ENCODE measurements around the gene CDH6.

DNA sequence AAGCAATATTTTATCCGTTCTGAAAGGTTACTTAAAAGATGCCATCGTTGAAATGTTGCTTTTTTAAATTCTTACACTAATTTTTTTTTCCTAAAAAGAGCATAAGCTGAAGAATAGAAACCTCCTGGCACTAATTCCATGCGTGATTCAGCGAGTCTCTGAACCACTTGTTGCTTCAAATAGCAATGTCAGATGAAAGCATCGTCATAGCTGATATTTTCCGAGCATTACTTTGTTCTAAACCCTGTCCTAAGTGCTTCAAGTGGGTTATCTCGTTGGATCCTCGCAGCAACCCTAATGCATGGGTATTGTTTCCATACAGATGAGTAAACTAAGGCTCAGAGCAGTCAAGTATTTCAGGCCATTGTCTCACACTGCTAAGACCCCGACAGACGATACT is 79.7 kb downstream of the CDH6 start:
- TF ChIP-seq POLR2AphosphoS5 (IDR thresholded peaks at IDR 0.05; ENCODE audit: low read depth) (no peak), EZH2 (IDR thresholded peaks at IDR 0.05; ENCODE audit: low read depth, unreplicated experiment) (no peak), CREB1 (CRISPR knock-in tag; IDR thresholded peaks at IDR 0.05; ENCODE audit: low read depth) (no peak), STAT1 (IDR thresholded peaks at IDR 0.05; ENCODE audit: unreplicated experiment) (no peak)
- TF ChIP-seq, protein P1, sequence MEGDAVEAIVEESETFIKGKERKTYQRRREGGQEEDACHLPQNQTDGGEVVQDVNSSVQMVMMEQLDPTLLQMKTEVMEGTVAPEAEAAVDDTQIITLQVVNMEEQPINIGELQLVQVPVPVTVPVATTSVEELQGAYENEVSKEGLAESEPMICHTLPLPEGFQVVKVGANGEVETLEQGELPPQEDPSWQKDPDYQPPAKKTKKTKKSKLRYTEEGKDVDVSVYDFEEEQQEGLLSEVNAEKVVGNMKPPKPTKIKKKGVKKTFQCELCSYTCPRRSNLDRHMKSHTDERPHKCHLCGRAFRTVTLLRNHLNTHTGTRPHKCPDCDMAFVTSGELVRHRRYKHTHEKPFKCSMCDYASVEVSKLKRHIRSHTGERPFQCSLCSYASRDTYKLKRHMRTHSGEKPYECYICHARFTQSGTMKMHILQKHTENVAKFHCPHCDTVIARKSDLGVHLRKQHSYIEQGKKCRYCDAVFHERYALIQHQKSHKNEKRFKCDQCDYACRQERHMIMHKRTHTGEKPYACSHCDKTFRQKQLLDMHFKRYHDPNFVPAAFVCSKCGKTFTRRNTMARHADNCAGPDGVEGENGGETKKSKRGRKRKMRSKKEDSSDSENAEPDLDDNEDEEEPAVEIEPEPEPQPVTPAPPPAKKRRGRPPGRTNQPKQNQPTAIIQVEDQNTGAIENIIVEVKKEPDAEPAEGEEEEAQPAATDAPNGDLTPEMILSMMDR (conservative IDR thresholded peaks at IDR 0.05; ENCODE audit: low read depth in 2 of 2), result no peak
